Measurements from ENCODE around the gene MAP2K7.
A peak's percentile ranks its signal among the peaks of the same experiment; 100 is the strongest.

The MAP2K7 gene

DNA sequence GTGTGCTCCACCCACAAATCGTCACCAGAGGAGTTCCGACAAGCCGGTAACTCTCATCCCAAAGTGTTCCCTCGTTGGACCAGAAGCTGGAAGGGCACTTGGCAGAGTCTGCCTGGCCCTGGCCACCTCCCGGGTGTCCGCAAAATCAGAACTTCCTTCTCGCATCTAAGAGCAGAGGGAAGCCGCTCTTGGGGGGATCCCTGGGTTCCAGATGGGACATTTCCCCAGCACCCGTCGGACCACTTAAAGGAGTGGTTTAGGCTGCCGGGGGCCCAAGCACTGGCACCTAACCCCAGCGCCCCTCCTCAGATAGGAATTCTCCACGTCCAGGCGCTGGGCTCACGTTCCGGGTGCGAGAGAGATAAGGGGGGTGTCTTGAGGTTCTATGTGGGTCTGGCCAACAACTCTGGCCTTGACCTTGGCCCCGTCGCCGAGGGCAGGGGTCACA, 857 bp upstream of the MAP2K7 start:
- no peak for ATAC-seq
- TF ChIP-seq ESRRG (CRISPR knock-in tag; IDR thresholded peaks at IDR 0.05) (no peak), ZNF70 (CRISPR knock-in tag; IDR thresholded peaks at IDR 0.05) (no peak), ISL1 (CRISPR knock-in tag; IDR thresholded peaks at IDR 0.05) (no peak), ZFP3 (CRISPR knock-in tag; IDR thresholded peaks at IDR 0.05) (no peak), GLIS3 (CRISPR knock-in tag; IDR thresholded peaks at IDR 0.05) (no peak), ARNTL (CRISPR knock-in tag; IDR thresholded peaks at IDR 0.05; ENCODE audit: borderline replicate concordance, low read depth) (no peak), PPARA (CRISPR knock-in tag; IDR thresholded peaks at IDR 0.05; ENCODE audit: borderline replicate concordance) (no peak), SNAI2 (CRISPR knock-in tag; IDR thresholded peaks at IDR 0.05) (no peak), RARB (CRISPR knock-in tag; IDR thresholded peaks at IDR 0.05) (no peak), ZNF565 (CRISPR knock-in tag; conservative IDR thresholded peaks at IDR 0.05; ENCODE audit: low read depth) (no peak), TOX (CRISPR knock-in tag; IDR thresholded peaks at IDR 0.05; ENCODE audit: borderline replicate concordance) (no peak), TCF4 (CRISPR knock-in tag; IDR thresholded peaks at IDR 0.05; ENCODE audit: borderline replicate concordance) (no peak), OSR1 (CRISPR knock-in tag; IDR thresholded peaks at IDR 0.05) (no peak)
- TF ChIP-seq, protein P1, sequence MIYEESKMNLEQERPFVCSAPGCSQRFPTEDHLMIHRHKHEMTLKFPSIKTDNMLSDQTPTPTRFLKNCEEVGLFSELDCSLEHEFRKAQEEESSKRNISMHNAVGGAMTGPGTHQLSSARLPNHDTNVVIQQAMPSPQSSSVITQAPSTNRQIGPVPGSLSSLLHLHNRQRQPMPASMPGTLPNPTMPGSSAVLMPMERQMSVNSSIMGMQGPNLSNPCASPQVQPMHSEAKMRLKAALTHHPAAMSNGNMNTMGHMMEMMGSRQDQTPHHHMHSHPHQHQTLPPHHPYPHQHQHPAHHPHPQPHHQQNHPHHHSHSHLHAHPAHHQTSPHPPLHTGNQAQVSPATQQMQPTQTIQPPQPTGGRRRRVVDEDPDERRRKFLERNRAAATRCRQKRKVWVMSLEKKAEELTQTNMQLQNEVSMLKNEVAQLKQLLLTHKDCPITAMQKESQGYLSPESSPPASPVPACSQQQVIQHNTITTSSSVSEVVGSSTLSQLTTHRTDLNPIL (CRISPR knock-in tag; IDR thresholded peaks at IDR 0.05; ENCODE audit: low read depth) = no peak

DNA sequence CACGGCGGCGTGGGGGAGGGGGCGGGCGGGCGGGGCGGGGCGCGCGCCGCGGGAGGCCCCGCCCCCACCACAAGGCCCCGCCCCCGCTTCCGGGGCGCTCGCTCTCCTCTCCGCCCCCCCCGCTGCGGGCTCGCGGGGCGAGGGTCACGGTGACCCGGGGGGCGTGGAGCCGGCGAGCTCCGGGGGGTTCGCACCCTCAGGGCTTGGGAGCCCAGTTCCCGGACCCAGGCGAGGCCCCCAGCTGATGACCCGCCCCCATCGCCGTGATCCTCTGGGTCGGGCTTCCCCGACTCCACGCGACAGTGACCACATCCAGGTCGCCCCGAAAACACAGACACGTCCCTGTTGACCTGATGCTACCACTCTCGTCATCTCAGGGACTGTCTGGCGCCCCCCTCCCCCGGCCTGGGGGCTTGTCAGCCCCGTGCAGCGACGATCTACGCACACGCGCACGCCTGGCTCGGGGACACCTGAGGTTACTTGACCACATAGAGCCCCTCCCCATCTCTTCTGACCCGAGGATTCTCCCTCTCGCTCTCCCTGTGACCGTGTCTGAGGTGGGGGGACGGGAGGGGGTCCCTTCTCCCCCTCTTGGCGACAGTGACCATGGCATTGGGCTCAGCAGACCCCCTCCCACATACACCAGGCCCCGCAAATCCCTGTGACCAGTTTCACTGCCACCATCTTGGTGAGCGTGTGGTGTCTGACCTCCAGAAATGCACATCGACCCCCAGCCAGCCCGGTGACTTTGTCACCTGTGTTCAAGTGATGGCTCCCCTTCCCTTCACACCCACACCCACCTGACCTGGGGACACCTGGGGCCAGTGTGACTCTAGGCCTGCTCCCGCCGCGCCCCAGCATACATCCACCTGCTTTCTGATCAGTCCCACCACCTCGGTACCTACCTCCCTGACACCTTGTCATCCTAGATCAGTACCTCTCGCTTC, 670 bp downstream of the MAP2K7 start:
- TF ChIP-seq ZNF8 (CRISPR knock-in tag; IDR thresholded peaks at IDR 0.05) (no peak), ZFP3 (CRISPR knock-in tag; IDR thresholded peaks at IDR 0.05) (no peak), CSDC2 (CRISPR knock-in tag; IDR thresholded peaks at IDR 0.05) (no peak), ZNF565 (CRISPR knock-in tag; conservative IDR thresholded peaks at IDR 0.05; ENCODE audit: low read depth) (no peak), ZFP30 (CRISPR knock-in tag; IDR thresholded peaks at IDR 0.05) (no peak), TCF4 (CRISPR knock-in tag; IDR thresholded peaks at IDR 0.05; ENCODE audit: borderline replicate concordance) (no peak), ZNF70 (CRISPR knock-in tag; IDR thresholded peaks at IDR 0.05) (no peak)
- TF ChIP-seq, protein P1 (CRISPR knock-in tag; IDR thresholded peaks at IDR 0.05; ENCODE audit: low read depth) = no peak
- TF ChIP-seq, protein P2, sequence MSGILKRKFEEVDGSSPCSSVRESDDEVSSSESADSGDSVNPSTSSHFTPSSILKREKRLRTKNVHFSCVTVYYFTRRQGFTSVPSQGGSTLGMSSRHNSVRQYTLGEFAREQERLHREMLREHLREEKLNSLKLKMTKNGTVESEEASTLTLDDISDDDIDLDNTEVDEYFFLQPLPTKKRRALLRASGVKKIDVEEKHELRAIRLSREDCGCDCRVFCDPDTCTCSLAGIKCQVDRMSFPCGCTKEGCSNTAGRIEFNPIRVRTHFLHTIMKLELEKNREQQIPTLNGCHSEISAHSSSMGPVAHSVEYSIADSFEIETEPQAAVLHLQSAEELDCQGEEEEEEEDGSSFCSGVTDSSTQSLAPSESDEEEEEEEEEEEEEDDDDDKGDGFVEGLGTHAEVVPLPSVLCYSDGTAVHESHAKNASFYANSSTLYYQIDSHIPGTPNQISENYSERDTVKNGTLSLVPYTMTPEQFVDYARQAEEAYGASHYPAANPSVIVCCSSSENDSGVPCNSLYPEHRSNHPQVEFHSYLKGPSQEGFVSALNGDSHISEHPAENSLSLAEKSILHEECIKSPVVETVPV (CRISPR knock-in tag; IDR thresholded peaks at IDR 0.05) = no peak
- TF ChIP-seq, protein P3, sequence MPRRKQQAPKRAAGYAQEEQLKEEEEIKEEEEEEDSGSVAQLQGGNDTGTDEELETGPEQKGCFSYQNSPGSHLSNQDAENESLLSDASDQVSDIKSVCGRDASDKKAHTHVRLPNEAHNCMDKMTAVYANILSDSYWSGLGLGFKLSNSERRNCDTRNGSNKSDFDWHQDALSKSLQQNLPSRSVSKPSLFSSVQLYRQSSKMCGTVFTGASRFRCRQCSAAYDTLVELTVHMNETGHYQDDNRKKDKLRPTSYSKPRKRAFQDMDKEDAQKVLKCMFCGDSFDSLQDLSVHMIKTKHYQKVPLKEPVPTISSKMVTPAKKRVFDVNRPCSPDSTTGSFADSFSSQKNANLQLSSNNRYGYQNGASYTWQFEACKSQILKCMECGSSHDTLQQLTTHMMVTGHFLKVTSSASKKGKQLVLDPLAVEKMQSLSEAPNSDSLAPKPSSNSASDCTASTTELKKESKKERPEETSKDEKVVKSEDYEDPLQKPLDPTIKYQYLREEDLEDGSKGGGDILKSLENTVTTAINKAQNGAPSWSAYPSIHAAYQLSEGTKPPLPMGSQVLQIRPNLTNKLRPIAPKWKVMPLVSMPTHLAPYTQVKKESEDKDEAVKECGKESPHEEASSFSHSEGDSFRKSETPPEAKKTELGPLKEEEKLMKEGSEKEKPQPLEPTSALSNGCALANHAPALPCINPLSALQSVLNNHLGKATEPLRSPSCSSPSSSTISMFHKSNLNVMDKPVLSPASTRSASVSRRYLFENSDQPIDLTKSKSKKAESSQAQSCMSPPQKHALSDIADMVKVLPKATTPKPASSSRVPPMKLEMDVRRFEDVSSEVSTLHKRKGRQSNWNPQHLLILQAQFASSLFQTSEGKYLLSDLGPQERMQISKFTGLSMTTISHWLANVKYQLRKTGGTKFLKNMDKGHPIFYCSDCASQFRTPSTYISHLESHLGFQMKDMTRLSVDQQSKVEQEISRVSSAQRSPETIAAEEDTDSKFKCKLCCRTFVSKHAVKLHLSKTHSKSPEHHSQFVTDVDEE (CRISPR knock-in tag; IDR thresholded peaks at IDR 0.05) = no peak
- TF ChIP-seq, protein P4, sequence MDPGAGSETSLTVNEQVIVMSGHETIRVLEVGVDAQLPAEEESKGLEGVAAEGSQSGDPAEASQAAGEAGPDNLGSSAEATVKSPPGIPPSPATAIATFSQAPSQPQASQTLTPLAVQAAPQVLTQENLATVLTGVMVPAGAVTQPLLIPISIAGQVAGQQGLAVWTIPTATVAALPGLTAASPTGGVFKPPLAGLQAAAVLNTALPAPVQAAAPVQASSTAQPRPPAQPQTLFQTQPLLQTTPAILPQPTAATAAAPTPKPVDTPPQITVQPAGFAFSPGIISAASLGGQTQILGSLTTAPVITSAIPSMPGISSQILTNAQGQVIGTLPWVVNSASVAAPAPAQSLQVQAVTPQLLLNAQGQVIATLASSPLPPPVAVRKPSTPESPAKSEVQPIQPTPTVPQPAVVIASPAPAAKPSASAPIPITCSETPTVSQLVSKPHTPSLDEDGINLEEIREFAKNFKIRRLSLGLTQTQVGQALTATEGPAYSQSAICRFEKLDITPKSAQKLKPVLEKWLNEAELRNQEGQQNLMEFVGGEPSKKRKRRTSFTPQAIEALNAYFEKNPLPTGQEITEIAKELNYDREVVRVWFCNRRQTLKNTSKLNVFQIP (CRISPR knock-in tag; IDR thresholded peaks at IDR 0.05; ENCODE audit: borderline replicate concordance, low read depth) = no peak
- peak; percentile 7; the same call in 2 of the 3 replicates for ATAC-seq

DNA sequence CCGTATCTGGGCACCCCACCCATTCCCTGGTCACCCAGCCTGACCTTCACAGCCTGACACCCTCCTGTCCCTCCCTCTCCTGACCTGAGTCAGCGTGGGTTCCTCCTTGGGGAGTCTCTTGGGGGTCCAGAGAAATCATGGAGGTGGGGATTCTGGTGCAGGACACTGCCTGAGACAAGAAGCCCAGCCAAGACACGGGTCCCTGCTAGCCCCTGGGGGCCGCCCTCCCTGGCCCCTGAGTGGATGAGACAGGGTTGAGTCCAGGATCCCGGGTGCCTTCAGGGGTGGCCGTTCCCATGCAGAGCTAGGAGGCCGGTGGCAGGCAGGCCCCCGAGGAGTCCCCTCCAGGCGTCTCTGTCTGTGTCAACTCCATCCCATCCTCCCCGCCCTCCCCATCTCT, 1.6 kb downstream of the MAP2K7 start:
- no peak for ATAC-seq
- TF ChIP-seq TCF4 (CRISPR knock-in tag; IDR thresholded peaks at IDR 0.05; ENCODE audit: borderline replicate concordance) = no peak
- no peak for TF ChIP-seq ARNTL (CRISPR knock-in tag; IDR thresholded peaks at IDR 0.05; ENCODE audit: borderline replicate concordance, low read depth)
- TF ChIP-seq CSDC2 (CRISPR knock-in tag; IDR thresholded peaks at IDR 0.05) = no peak
- TF ChIP-seq BACH2 (CRISPR knock-in tag; IDR thresholded peaks at IDR 0.05; ENCODE audit: borderline replicate concordance) = no peak
- no peak for TF ChIP-seq ZFP3 (CRISPR knock-in tag; IDR thresholded peaks at IDR 0.05)
- no peak for TF ChIP-seq SNAI2 (CRISPR knock-in tag; IDR thresholded peaks at IDR 0.05)
- TF ChIP-seq ZNF565 (CRISPR knock-in tag; conservative IDR thresholded peaks at IDR 0.05; ENCODE audit: low read depth) = no peak
- TF ChIP-seq, protein P3 (CRISPR knock-in tag; IDR thresholded peaks at IDR 0.05) = no peak
- no peak for TF ChIP-seq OSR1 (CRISPR knock-in tag; IDR thresholded peaks at IDR 0.05)
